IMR-90 (cell line): ENCODE measurements around the gene PACSIN2. TPM values are rescaled to one million over a fixed set of nuclear protein-coding genes. Genes with fewer than 3 reads are reported as not detected.

Experiments
- ATAC-seq: fragments of 200-7000 bp; cut with Tn5 transposase; 2 replicates; pipeline ENCODE4 v1.9.1; 2020; ENCODE audit warnings: low read depth, mild to moderate bottlenecking, moderate library complexity
- BruUV-seq: library from RNA; stranded (reverse); fragments of 400-500 nt; replicated peaks from 2 replicates; lab custom pipeline; 2021; lab: Mats Ljungman, UMichigan
- CTCF ChIA-PET: fragments of 300-600 bp; formaldehyde crosslinking; extraction: SDS; loops from one replicate; lab custom pipeline; 2021; ENCODE audit warnings: antibody characterized with exemption; lab: Yijun Ruan, JAX
- POLR2A ChIA-PET: fragments of 300-600 bp; sonication (Branson Sonifier 250); formaldehyde crosslinking; loops from one replicate; lab custom pipeline; 2022; ENCODE audit warnings: antibody characterized with exemption; ENCODE audit not compliant: unreplicated experiment; lab: Charles Lee
- DNase-seq: peaks from one replicate; pipeline ENCODE4 v3.0.0; 2013
- H2AFZ ChIP-seq: replicated peaks from 2 replicates; pipeline ENCODE3; 2013; ENCODE audit warnings: low read length, mild to moderate bottlenecking; ENCODE audit not compliant: poor library complexity
- H2AK5ac ChIP-seq: 2 replicates; pipeline ENCODE4 v1.6.1; 2013; ENCODE audit warnings: low read depth, low read length, inconsistent platforms
- H2AK9ac ChIP-seq: replicated peaks from 2 replicates; pipeline ENCODE3; 2013; ENCODE audit warnings: mild to moderate bottlenecking, low read depth, low read length, moderate library complexity; ENCODE audit not compliant: poor library complexity
- H2BK120ac ChIP-seq: 2 replicates; pipeline ENCODE4 v1.6.1; 2013; ENCODE audit warnings: low read depth, low read length, inconsistent platforms
- H2BK15ac ChIP-seq: 3 replicates; pipeline ENCODE4 v1.6.1; 2013; ENCODE audit warnings: low read depth, low read length, inconsistent platforms
- H2BK20ac ChIP-seq: 2 replicates; pipeline ENCODE4 v1.6.1; 2013; ENCODE audit warnings: low read depth, mild to moderate bottlenecking, inconsistent platforms, low read length, moderate library complexity
- H2BK5ac ChIP-seq: 2 replicates; pipeline ENCODE4 v1.6.1; 2013; ENCODE audit warnings: mild to moderate bottlenecking, low read depth, low read length, inconsistent platforms; ENCODE audit not compliant: poor library complexity, severe bottlenecking
- H3K14ac ChIP-seq: replicated peaks from 2 replicates; pipeline ENCODE4 v1.6.1; 2013; ENCODE audit warnings: low read depth, low read length, inconsistent platforms
- H3K18ac ChIP-seq: 2 replicates; pipeline ENCODE4 v1.6.1; 2013; ENCODE audit warnings: low read depth, low read length, control low read depth
- H3K23ac ChIP-seq: 2 replicates; pipeline ENCODE4 v1.6.1; 2013; ENCODE audit warnings: low read depth, low read length, inconsistent platforms
- H3K27ac ChIP-seq: 2 replicates; pipeline ENCODE4 v1.5.1; 2013; ENCODE audit warnings: mild to moderate bottlenecking, control low read depth, low read length; ENCODE audit not compliant: insufficient read depth
- H3K27me3 ChIP-seq: 2 replicates; pipeline ENCODE4 v1.6.1; 2013; ENCODE audit warnings: low read length; ENCODE audit not compliant: control insufficient read depth, insufficient read depth
- H3K36me3 ChIP-seq: 2 replicates; pipeline ENCODE4 v1.6.1; 2013; ENCODE audit warnings: low read length, mixed read lengths; ENCODE audit not compliant: control insufficient read depth, insufficient read depth
- H3K4ac ChIP-seq: 2 replicates; pipeline ENCODE4 v1.6.1; 2013; ENCODE audit warnings: low read depth, low read length, inconsistent platforms
- H3K4me1 ChIP-seq: 2 replicates; pipeline ENCODE4 v1.6.1; 2013; ENCODE audit warnings: low read length, mixed read lengths; ENCODE audit not compliant: control insufficient read depth, insufficient read depth
- H3K4me2 ChIP-seq: 2 replicates; pipeline ENCODE4 v1.6.1; 2013; ENCODE audit warnings: low read depth, mild to moderate bottlenecking, control low read depth, low read length, moderate library complexity
- H3K4me3 ChIP-seq: 2 replicates; pipeline ENCODE4 v1.5.1; 2013; ENCODE audit warnings: low read depth, mild to moderate bottlenecking, control low read depth, low read length, moderate library complexity; ENCODE audit not compliant: insufficient read depth
- H3K56ac ChIP-seq: 2 replicates; pipeline ENCODE4 v1.6.1; 2013; ENCODE audit warnings: low read length, inconsistent platforms; ENCODE audit not compliant: insufficient read depth; ENCODE audit errors: extremely low read depth
- H3K79me1 ChIP-seq, 2 experiments: 2 replicates each; pipeline ENCODE4 v1.6.1; 2013; ENCODE audit warnings: low read length in 2 of 2, inconsistent platforms in 1 of 2, low read depth in 1 of 2
- H3K9ac ChIP-seq: 2 replicates; pipeline ENCODE4 v1.6.1; 2013; ENCODE audit warnings: low read depth, low read length, control low read depth
- H3K9me1 ChIP-seq: 2 replicates; pipeline ENCODE4 v1.6.1; 2013; ENCODE audit warnings: low read length, inconsistent platforms; ENCODE audit not compliant: insufficient read depth
- H3K9me3 ChIP-seq: 2 replicates; pipeline ENCODE4 v1.6.1; 2013; ENCODE audit warnings: low read length; ENCODE audit not compliant: control insufficient read depth, insufficient read depth
- H4K20me1 ChIP-seq: 2 replicates; pipeline ENCODE4 v1.6.1; 2013; ENCODE audit warnings: low read length, inconsistent platforms; ENCODE audit not compliant: insufficient read depth
- H4K5ac ChIP-seq: 2 replicates; pipeline ENCODE4 v1.6.1; 2013; ENCODE audit warnings: mild to moderate bottlenecking, low read depth, low read length, control low read depth
- H4K8ac ChIP-seq, 2 experiments: 2 replicates each; pipeline ENCODE4 v1.6.1; 2013; ENCODE audit warnings: low read depth in 2 of 2, low read length in 2 of 2, control low read depth in 1 of 2, inconsistent platforms in 1 of 2
- H4K91ac ChIP-seq: 2 replicates; pipeline ENCODE4 v1.6.1; 2013; ENCODE audit warnings: low read depth, low read length, inconsistent platforms; ENCODE audit not compliant: insufficient read depth
- BHLHE40 ChIP-seq: fragments of 150-350 bp; IDR thresholded peaks from 2 replicates; pipeline ENCODE4 v1.6.1; 2016; ENCODE audit warnings: mild to moderate bottlenecking, low read depth, low read length
- CEBPB ChIP-seq: IDR thresholded peaks from 2 replicates; pipeline ENCODE4 v1.6.1; 2012; ENCODE audit warnings: low read depth, low read length, improper control_type of control experiment
- CHD1 ChIP-seq: IDR thresholded peaks from 2 replicates; pipeline ENCODE4 v1.6.1; 2012; ENCODE audit warnings: low read depth, low read length, improper control_type of control experiment
- FOS ChIP-seq: fragments of 150-350 bp; IDR thresholded peaks from 2 replicates; pipeline ENCODE4 v1.6.1; 2016; ENCODE audit warnings: low read depth, low read length
- MAFK ChIP-seq: IDR thresholded peaks from 2 replicates; pipeline ENCODE4 v1.6.1; 2012; ENCODE audit warnings: low read depth, low read length, improper control_type of control experiment
- MAZ ChIP-seq: IDR thresholded peaks from 2 replicates; pipeline ENCODE4 v1.6.1; 2012; ENCODE audit warnings: low read depth, mild to moderate bottlenecking, low read length, improper control_type of control experiment, moderate library complexity, borderline replicate concordance
- MXI1 ChIP-seq: IDR thresholded peaks from 2 replicates; pipeline ENCODE4 v1.6.1; 2012; ENCODE audit warnings: low read depth, mild to moderate bottlenecking, low read length, moderate library complexity, borderline replicate concordance
- NFE2L2 ChIP-seq: fragments of 150-350 bp; IDR thresholded peaks from 2 replicates; pipeline ENCODE4 v1.6.1; 2016; ENCODE audit warnings: low read depth, mild to moderate bottlenecking, low read length
- POLR2A ChIP-seq: IDR thresholded peaks from 2 replicates; pipeline ENCODE4 v1.6.1; 2012; ENCODE audit warnings: mild to moderate bottlenecking, low read depth, low read length
- RAD21 ChIP-seq: IDR thresholded peaks from 2 replicates; pipeline ENCODE4 v1.6.1; 2012; ENCODE audit warnings: low read length, improper control_type of control experiment
- RCOR1 ChIP-seq: IDR thresholded peaks from 2 replicates; pipeline ENCODE4 v1.6.1; 2012; ENCODE audit warnings: mild to moderate bottlenecking, low read length, improper control_type of control experiment; ENCODE audit not compliant: insufficient replicate concordance
- RFX5 ChIP-seq: IDR thresholded peaks from 2 replicates; pipeline ENCODE4 v1.8.0; 2012; ENCODE audit warnings: low read depth, mild to moderate bottlenecking, low read length, moderate library complexity
- SMC3 ChIP-seq: fragments of 150-350 bp; IDR thresholded peaks from 2 replicates; pipeline ENCODE4 v1.6.1; 2016; ENCODE audit warnings: low read depth, mild to moderate bottlenecking, antibody characterized with exemption, low read length, moderate library complexity
- WGBS, 2 experiments: methylation state at CpG; one replicate each; pipeline versions ENCODE4 v1.1.5 to v1.1.7; 2013; ENCODE audit warnings: missing lambda C conversion rate in 2 of 2; ENCODE audit not compliant: insufficient read length in 1 of 2; ENCODE audit errors: extremely low coverage in 2 of 2; 5-methylcytosine and 5-hydroxymethylcytosine counted together
- dilution Hi-C: fragments of 300-500 bp; cut with HindIII; formaldehyde crosslinking; loops from one replicate; pipeline ENCODE4 v1.14.3; 2018; ENCODE audit warnings: low sequenced_read_pairs; ENCODE audit not compliant: unreplicated experiment
- in situ Hi-C: fragments of 300-500 bp; cut with MboI; formaldehyde crosslinking; loops from 3 replicates; pipeline ENCODE4 v1.14.3; 2019; ENCODE audit warnings: low sequenced_read_pairs, inconsistent platforms, mixed read lengths
- intact Hi-C: fragments of 100-400 bp; cut with micrococcal nuclease; formaldehyde crosslinking; loops from 2 replicates; pipeline ENCODE4 v1.10.0; 2022
- polyA plus RNA-seq, 3 experiments: library from polyadenylated mRNA; depleted of rRNA; stranded (reverse); fragments of >200 nt; gene quantifications; 2 replicates each; pipeline ENCODE4 v1.2.3, GENCODE V29; 2012; ENCODE audit warnings: low replicate concordance in 1 of 3
- total RNA-seq: library from RNA; depleted of rRNA; stranded (reverse); fragments of >200 nt; gene quantifications from 2 replicates; pipeline ENCODE4 v1.2.3, GENCODE V29; 2012
- TF ChIP-seq, protein P1 (sequence below): conservative IDR thresholded peaks from 2 replicates; pipeline ENCODE4 v1.5.1; 2012; ENCODE audit warnings: mild to moderate bottlenecking, low read depth, low read length, improper control_type of control experiment
- TF ChIP-seq, protein P2 (sequence below): fragments of 150-350 bp; IDR thresholded peaks from 2 replicates; pipeline ENCODE4 v1.6.1; 2017; ENCODE audit warnings: mild to moderate bottlenecking, antibody characterized with exemption, low read length, low read depth

PACSIN2 gene
- total and polyA plus RNA-seq, 2 of the 4 experiments (the other 2 are of a cell fraction) = 85.0 to 118 TPM

GRCh38 chr22:42938449-42938848, 76.5 kb downstream of the PACSIN2 start:
- no peak overlapping the region for H3K18ac ChIP-seq
- no peak overlapping the region for H3K56ac ChIP-seq
- no peak overlapping the region; the same call in 1 of the 2 replicates for H3K14ac ChIP-seq
- CTCF ChIA-PET = no interaction called here
- peaks cover 45% of the 10 kb centered on the region for H4K20me1 ChIP-seq
- H3K9me1 ChIP-seq = peaks cover 45% of the 10 kb centered on the region
- no TSS peak for BruUV-seq
- ATAC-seq (no peak), DNase-seq (no peak)
- H4K91ac ChIP-seq = no peak overlapping the region
- H3K79me1 ChIP-seq = peaks cover 37 to 83% of the 10 kb centered on the region in 2 experiments
- H4K8ac ChIP-seq = no peak overlapping the region; a peak in 1 of 4 replicates
- peak overlapping the region; percentile 40; the same call in 1 of the 2 replicates for H3K4ac ChIP-seq
- 86% methylated on average over 1 of the region's 7 CpGs; no CpG with 5 or more reads in 1 of the 2 experiments for WGBS, 2 experiments
- H2AFZ ChIP-seq = no peak overlapping the region
- POLR2A ChIA-PET = no interaction called here
- no peak overlapping the region for H2AK9ac ChIP-seq
- TF ChIP-seq MAFK (no peak), RAD21 (no peak), MAZ (no peak), FOS (no peak), RFX5 (no peak), CHD1 (no peak), MXI1 (no peak), CEBPB (no peak), SMC3 (no peak), BHLHE40 (no peak), POLR2A (no peak), NFE2L2 (no peak), RCOR1 (no peak)
- TF ChIP-seq, protein P1, sequence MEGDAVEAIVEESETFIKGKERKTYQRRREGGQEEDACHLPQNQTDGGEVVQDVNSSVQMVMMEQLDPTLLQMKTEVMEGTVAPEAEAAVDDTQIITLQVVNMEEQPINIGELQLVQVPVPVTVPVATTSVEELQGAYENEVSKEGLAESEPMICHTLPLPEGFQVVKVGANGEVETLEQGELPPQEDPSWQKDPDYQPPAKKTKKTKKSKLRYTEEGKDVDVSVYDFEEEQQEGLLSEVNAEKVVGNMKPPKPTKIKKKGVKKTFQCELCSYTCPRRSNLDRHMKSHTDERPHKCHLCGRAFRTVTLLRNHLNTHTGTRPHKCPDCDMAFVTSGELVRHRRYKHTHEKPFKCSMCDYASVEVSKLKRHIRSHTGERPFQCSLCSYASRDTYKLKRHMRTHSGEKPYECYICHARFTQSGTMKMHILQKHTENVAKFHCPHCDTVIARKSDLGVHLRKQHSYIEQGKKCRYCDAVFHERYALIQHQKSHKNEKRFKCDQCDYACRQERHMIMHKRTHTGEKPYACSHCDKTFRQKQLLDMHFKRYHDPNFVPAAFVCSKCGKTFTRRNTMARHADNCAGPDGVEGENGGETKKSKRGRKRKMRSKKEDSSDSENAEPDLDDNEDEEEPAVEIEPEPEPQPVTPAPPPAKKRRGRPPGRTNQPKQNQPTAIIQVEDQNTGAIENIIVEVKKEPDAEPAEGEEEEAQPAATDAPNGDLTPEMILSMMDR = no peak
- TF ChIP-seq, protein P2, sequence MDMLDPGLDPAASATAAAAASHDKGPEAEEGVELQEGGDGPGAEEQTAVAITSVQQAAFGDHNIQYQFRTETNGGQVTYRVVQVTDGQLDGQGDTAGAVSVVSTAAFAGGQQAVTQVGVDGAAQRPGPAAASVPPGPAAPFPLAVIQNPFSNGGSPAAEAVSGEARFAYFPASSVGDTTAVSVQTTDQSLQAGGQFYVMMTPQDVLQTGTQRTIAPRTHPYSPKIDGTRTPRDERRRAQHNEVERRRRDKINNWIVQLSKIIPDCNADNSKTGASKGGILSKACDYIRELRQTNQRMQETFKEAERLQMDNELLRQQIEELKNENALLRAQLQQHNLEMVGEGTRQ = no peak
- peak overlapping the region; percentile 71; the same call in 1 of the 2 replicates for H2AK5ac ChIP-seq
- no peak overlapping the region for H3K27ac ChIP-seq
- H2BK5ac ChIP-seq = no peak overlapping the region
- dilution Hi-C loops = no loop called here
- H4K5ac ChIP-seq = no peak overlapping the region
- intact Hi-C loops = no loop called here
- in situ Hi-C loops = no loop called here
- peaks cover 41% of the 10 kb centered on the region for H3K4me1 ChIP-seq
- H3K9me3 ChIP-seq = no peaks in the 10 kb centered on the region
- H2BK120ac ChIP-seq = peak overlapping the region; percentile 52
- H3K4me2 ChIP-seq = no peak overlapping the region
- H3K4me3 ChIP-seq = no peak overlapping the region
- H3K9ac ChIP-seq = no peak overlapping the region
- H2BK20ac ChIP-seq = no peak overlapping the region
- H3K36me3 ChIP-seq = no peaks in the 10 kb centered on the region
- no peak overlapping the region for H2BK15ac ChIP-seq
- no peaks in the 10 kb centered on the region for H3K27me3 ChIP-seq
- peak overlapping the region; percentile 25; the same call in 1 of the 2 replicates for H3K23ac ChIP-seq
